ENCODE data around the gene RBFOX2. TPM values are rescaled to one million over a fixed set of nuclear protein-coding genes. Genes with fewer than 3 reads are reported as not detected.
"Not testable (repeated sequence)": the region's sequence is repeated elsewhere in the genome, so short reads cannot be mapped to it uniquely, and the experiment has no call there.

Gene RBFOX2
- total and polyA plus RNA-seq, 2 donors (not counting 1 experiment from before 2014, with no cell fraction given) = not detected

- H3K4me1 ChIP-seq (ENCODE audit: control insufficient read depth in 2 of 2, insufficient read depth in 2 of 2, low read length in 2 of 2) = no peaks in the 10 kb centered on the region
- H3K4me3 ChIP-seq (ENCODE audit: control extremely low read depth in 1 of 5, extremely low read depth in 1 of 5, insufficient read depth in 1 of 5, low read depth in 2 of 5, low read length in 4 of 5) = no peak overlapping the region
- H2AFZ ChIP-seq (ENCODE audit: insufficient read depth, low read depth, low read length, poor library complexity, severe bottlenecking) = no peak overlapping the region
- Mint-ChIP-seq H3K4me1 (no peaks in the 10 kb centered on the region), H3K4me3 (no peak overlapping the region), H3K9me3 (ENCODE audit: insufficient read depth) (no peaks in the 10 kb centered on the region), H3K27me3 (peaks cover 16% of the 10 kb centered on the region), H3K27ac (no peak overlapping the region)
- ATAC-seq (ENCODE audit: low read depth) (no peak), DNase-seq (no peak)
- ChIA-PET POLR2A (no interaction called here), CTCF (no interaction called here)
- H4K20me1 ChIP-seq (ENCODE audit: control insufficient read depth, insufficient read depth, low read length, poor library complexity, severe bottlenecking) = no peaks in the 10 kb centered on the region
- no peaks in the 10 kb centered on the region for H3K36me3 ChIP-seq (replicated peaks in 1 of 2; ENCODE audit: control extremely low read depth in 1 of 2, control insufficient read depth in 1 of 2, extremely low read depth in 1 of 2, insufficient read depth in 2 of 2, low read length in 1 of 2)
- H3K9me3 ChIP-seq (ENCODE audit: control extremely low read depth in 1 of 3, control insufficient read depth in 2 of 3, insufficient read depth in 1 of 3, low read length in 2 of 3) = no peaks in the 10 kb centered on the region
- intact Hi-C loops (cut with micrococcal nuclease) = no loop called here
- H3K27ac ChIP-seq (ENCODE audit: low read length in 2 of 2) = no peak overlapping the region
- H3K27me3 ChIP-seq (replicated peaks in 1 of 4; ENCODE audit: control extremely low read depth in 1 of 4, control insufficient read depth in 3 of 4, insufficient read depth in 4 of 4, low read length in 3 of 4) = peaks cover 0 to 8% (median 3%) of the 10 kb centered on the region in 4 experiments
- H3K9ac ChIP-seq (ENCODE audit: low read length) = no peak overlapping the region
- 100% methylated on average over 1 of the region's 2 CpGs for WGBS (ENCODE audit: insufficient coverage)
- no peaks in the 10 kb centered on the region for H3K79me2 ChIP-seq (ENCODE audit: control insufficient read depth, insufficient read depth, low read length)
- TF ChIP-seq EZH2 (IDR thresholded peaks at IDR 0.05; ENCODE audit: borderline replicate concordance, insufficient read depth, low read depth, low read length, poor library complexity, severe bottlenecking) (no peak), CTCF (IDR thresholded peaks at IDR 0.05) (no peak)
- H3K4me2 ChIP-seq (replicated peaks; ENCODE audit: low read depth, low read length, poor library complexity, severe bottlenecking) = no peak overlapping the region
Measured at GRCh38 chr22:36049678-36049997, 21.0 kb upstream of the RBFOX2 start.

GRCh38 chr22:36048911-36049677 is 20.5 kb upstream of the RBFOX2 start:
- intact Hi-C loops (cut with micrococcal nuclease) = no loop called here
- Histone ChIP-seq H3K79me2 (ENCODE audit: control insufficient read depth, insufficient read depth, low read length) (no peaks in the 10 kb centered on the region), H3K4me3 (ENCODE audit: control extremely low read depth in 1 of 5, extremely low read depth in 1 of 5, insufficient read depth in 1 of 5, low read depth in 2 of 5, low read length in 4 of 5) (no peak overlapping the region), H3K4me1 (ENCODE audit: control insufficient read depth in 2 of 2, insufficient read depth in 2 of 2, low read length in 2 of 2) (no peaks in the 10 kb centered on the region), H3K9ac (ENCODE audit: low read length) (no peak overlapping the region), H2AFZ (ENCODE audit: insufficient read depth, low read depth, low read length, poor library complexity, severe bottlenecking) (no peak overlapping the region), H3K27ac (ENCODE audit: low read length in 2 of 2) (no peak overlapping the region), H3K4me2 (replicated peaks; ENCODE audit: low read depth, low read length, poor library complexity, severe bottlenecking) (no peak overlapping the region), H3K36me3 (replicated peaks in 1 of 2; ENCODE audit: control extremely low read depth in 1 of 2, control insufficient read depth in 1 of 2, extremely low read depth in 1 of 2, insufficient read depth in 2 of 2, low read length in 1 of 2) (no peaks in the 10 kb centered on the region), H3K27me3 (replicated peaks in 1 of 4; ENCODE audit: control extremely low read depth in 1 of 4, control insufficient read depth in 3 of 4, insufficient read depth in 4 of 4, low read length in 3 of 4) (peaks cover 0 to 8% (median 3%) of the 10 kb centered on the region in 4 experiments), H3K9me3 (ENCODE audit: control extremely low read depth in 1 of 3, control insufficient read depth in 2 of 3, insufficient read depth in 1 of 3, low read length in 2 of 3) (no peaks in the 10 kb centered on the region), H4K20me1 (ENCODE audit: control insufficient read depth, insufficient read depth, low read length, poor library complexity, severe bottlenecking) (no peaks in the 10 kb centered on the region)
- Mint-ChIP-seq H3K27ac (no peak overlapping the region), H3K27me3 (peaks cover 12% of the 10 kb centered on the region), H3K4me1 (no peaks in the 10 kb centered on the region), H3K9me3 (ENCODE audit: insufficient read depth) (no peaks in the 10 kb centered on the region), H3K4me3 (no peak overlapping the region)
- ATAC-seq (ENCODE audit: low read depth) (no peak), DNase-seq (no peak)
- 94% methylated on average over 8 of the region's 11 CpGs for WGBS (ENCODE audit: insufficient coverage)
- no peak for TF ChIP-seq CTCF (IDR thresholded peaks at IDR 0.05)
- TF ChIP-seq EZH2 (IDR thresholded peaks at IDR 0.05; ENCODE audit: borderline replicate concordance, insufficient read depth, low read depth, low read length, poor library complexity, severe bottlenecking) = no peak
- CTCF ChIA-PET = interaction anchor here (0.6 kb wide), 1 partner anchor 17 kb away, joined by 4 read pairs; no protein-coding TSS in a partner anchor
- POLR2A ChIA-PET = no interaction called here

GRCh38 chr22:36044517-36044916 is 15.9 kb upstream of the RBFOX2 start:
- ATAC-seq (ENCODE audit: low read depth); H3K9me3 ChIP-seq (ENCODE audit: control extremely low read depth in 1 of 3, control insufficient read depth in 2 of 3, insufficient read depth in 1 of 3, low read length in 2 of 3); H3K36me3 ChIP-seq (replicated peaks in 1 of 2; ENCODE audit: control extremely low read depth in 1 of 2, control insufficient read depth in 1 of 2, extremely low read depth in 1 of 2, insufficient read depth in 2 of 2, low read length in 1 of 2); H3K27ac ChIP-seq (ENCODE audit: low read length in 2 of 2); H3K4me3 ChIP-seq (ENCODE audit: control extremely low read depth in 1 of 5, extremely low read depth in 1 of 5, insufficient read depth in 1 of 5, low read depth in 2 of 5, low read length in 4 of 5); H3K4me3 Mint-ChIP-seq; H3K27me3 ChIP-seq (replicated peaks in 1 of 4; ENCODE audit: control extremely low read depth in 1 of 4, control insufficient read depth in 3 of 4, insufficient read depth in 4 of 4, low read length in 3 of 4); H3K9ac ChIP-seq (ENCODE audit: low read length); H3K4me2 ChIP-seq (replicated peaks; ENCODE audit: low read depth, low read length, poor library complexity, severe bottlenecking); POLR2A ChIA-PET; DNase-seq; H4K20me1 ChIP-seq (ENCODE audit: control insufficient read depth, insufficient read depth, low read length, poor library complexity, severe bottlenecking); H3K4me1 ChIP-seq (ENCODE audit: control insufficient read depth in 2 of 2, insufficient read depth in 2 of 2, low read length in 2 of 2); intact Hi-C loops (cut with micrococcal nuclease); H3K27ac Mint-ChIP-seq; CTCF ChIA-PET; H3K9me3 Mint-ChIP-seq (ENCODE audit: insufficient read depth); H3K79me2 ChIP-seq (ENCODE audit: control insufficient read depth, insufficient read depth, low read length); H3K4me1 Mint-ChIP-seq; H2AFZ ChIP-seq (ENCODE audit: insufficient read depth, low read depth, low read length, poor library complexity, severe bottlenecking): not testable (repeated sequence)
- peaks cover 32% of the 10 kb centered on the region for H3K27me3 Mint-ChIP-seq
- WGBS (ENCODE audit: insufficient coverage) = no CpG with 5 or more reads among the region's 3 CpGs

Data from B cell (primary cell).